GM12891 (cell line): ENCODE results near the gene DENND4A.

Source experiments
- POU2F2 ChIP-seq: IDR thresholded peaks from 2 replicates; pipeline ENCODE4 v1.6.1; 2011; ENCODE audit warnings: low read depth, mild to moderate bottlenecking, control low read depth, low read length, moderate library complexity
- SPI1 ChIP-seq: IDR thresholded peaks from 2 replicates; pipeline ENCODE4 v1.6.1; 2011; ENCODE audit warnings: low read depth, low read length, control low read depth

GRCh38 chr15:65738649-65739048, 53.4 kb downstream of the DENND4A start:
- TF ChIP-seq POU2F2 (no peak), SPI1 (0 out of 2 replicates have a peak, but pooled peaks have one; percentile 13)
